Tibial artery (tissue), 4 donors: ENCODE measurements around the gene DNHD1.

Source experiments
- DNase-seq, 2 donors: peaks; one replicate each; pipeline ENCODE4 v3.0.0-alpha.2; 2019
- H3K27ac ChIP-seq, 2 donors: fragments of 200-600 bp; sonication (generic) in 1 of 2; 1 replicate in 1 of 2; 2 replicates in 1 of 2; pipeline ENCODE4 v1.5.1; 2018 to 2019; ENCODE audit warnings: mild to moderate bottlenecking in 1 of 2
- H3K27me3 ChIP-seq, 2 donors: fragments of 200-600 bp; sonication (generic) in 1 of 2; one replicate each; pipeline versions ENCODE4 v1.5.1 to v1.6.0; 2016 to 2019
- H3K36me3 ChIP-seq, 3 donors: fragments of 200-600 bp; sonication (generic) in 2 of 3; one replicate each; pipeline ENCODE4 v1.5.1; 2016 to 2019; ENCODE audit warnings: mild to moderate bottlenecking in 2 of 3
- H3K4me1 ChIP-seq, 4 donors: fragments of 200-600 bp; sonication (generic) in 2 of 4; 1 replicate in 3 of 4; 2 replicates in 1 of 4; pipeline ENCODE4 v1.5.1; 2016 to 2019
- H3K4me3 ChIP-seq, 2 donors: fragments of 200-600 bp; sonication (generic) in 1 of 2; 1 replicate in 1 of 2; 2 replicates in 1 of 2; pipeline ENCODE4 v1.5.1; 2018 to 2019; ENCODE audit warnings: mild to moderate bottlenecking in 2 of 2
- H3K9me3 ChIP-seq, 3 donors: fragments of 200-600 bp; sonication (generic) in 1 of 3; one replicate each; pipeline ENCODE4 v1.5.1; 2016 to 2019
- intact Hi-C: fragments of 100-400 bp; cut with DNase I; formaldehyde crosslinking; loops from one replicate; pipeline ENCODE4 v1.15.0; 2023; ENCODE audit warnings: low total_unique reads
- TF ChIP-seq, protein P1 (sequence below), 2 experiments: fragments of 200-600 bp in 1 of 2; fragments of 450-650 bp in 1 of 2; IDR thresholded peaks; one replicate each; pipeline ENCODE4 v1.5.1; 2017 to 2019; ENCODE audit warnings: antibody characterized with exemption in 2 of 2, mild to moderate bottlenecking in 1 of 2, moderate library complexity in 1 of 2

The DNHD1 gene

DNA sequence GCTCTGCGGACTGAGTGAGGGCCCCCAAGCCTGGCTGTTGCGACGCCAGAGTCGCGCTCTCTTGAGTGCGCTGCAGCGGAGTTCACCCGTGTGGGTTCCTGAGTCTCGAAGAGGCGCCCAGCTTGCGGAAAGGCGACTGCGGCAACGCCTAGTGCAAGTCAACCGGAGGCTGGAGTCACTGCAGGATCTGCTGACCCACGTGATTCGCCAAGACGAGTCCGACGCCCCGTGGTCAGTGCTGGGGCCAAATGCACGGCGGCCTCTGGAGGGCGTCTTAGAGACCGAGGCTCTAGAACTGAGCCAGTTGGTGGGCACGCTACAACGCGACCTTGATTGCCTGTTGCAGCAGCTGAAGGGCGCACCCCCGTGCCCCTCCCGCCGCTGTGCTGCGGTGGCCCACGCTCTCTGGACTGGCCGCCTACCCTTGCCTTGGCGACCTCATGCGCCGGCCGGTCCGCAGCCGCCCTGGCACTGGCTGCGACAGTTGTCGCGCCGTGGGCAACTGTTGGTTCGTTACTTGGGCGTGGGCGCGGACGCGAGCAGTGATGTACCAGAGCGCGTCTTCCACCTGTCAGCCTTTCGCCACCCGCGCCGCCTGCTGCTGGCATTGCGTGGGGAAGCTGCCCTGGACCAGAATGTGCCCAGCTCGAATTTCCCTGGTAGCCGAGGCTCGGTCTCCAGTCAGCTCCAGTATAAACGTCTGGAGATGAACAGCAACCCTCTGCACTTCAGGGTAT is 73.8 kb downstream of the DNHD1 start:
- H3K36me3 ChIP-seq, result no peaks in the 10 kb centered on the region
- intact Hi-C loops, result no loop called here
- peaks cover 0 to 22% (median 14%) of the 10 kb centered on the region in 4 donors for H3K4me1 ChIP-seq
- H3K27ac ChIP-seq, result no peak overlapping the region
- no peaks in the 10 kb centered on the region for H3K9me3 ChIP-seq
- H3K27me3 ChIP-seq, result no peaks in the 10 kb centered on the region
- TF ChIP-seq, protein P1, sequence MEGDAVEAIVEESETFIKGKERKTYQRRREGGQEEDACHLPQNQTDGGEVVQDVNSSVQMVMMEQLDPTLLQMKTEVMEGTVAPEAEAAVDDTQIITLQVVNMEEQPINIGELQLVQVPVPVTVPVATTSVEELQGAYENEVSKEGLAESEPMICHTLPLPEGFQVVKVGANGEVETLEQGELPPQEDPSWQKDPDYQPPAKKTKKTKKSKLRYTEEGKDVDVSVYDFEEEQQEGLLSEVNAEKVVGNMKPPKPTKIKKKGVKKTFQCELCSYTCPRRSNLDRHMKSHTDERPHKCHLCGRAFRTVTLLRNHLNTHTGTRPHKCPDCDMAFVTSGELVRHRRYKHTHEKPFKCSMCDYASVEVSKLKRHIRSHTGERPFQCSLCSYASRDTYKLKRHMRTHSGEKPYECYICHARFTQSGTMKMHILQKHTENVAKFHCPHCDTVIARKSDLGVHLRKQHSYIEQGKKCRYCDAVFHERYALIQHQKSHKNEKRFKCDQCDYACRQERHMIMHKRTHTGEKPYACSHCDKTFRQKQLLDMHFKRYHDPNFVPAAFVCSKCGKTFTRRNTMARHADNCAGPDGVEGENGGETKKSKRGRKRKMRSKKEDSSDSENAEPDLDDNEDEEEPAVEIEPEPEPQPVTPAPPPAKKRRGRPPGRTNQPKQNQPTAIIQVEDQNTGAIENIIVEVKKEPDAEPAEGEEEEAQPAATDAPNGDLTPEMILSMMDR (IDR thresholded peaks at IDR 0.05), result no peak
- H3K4me3 ChIP-seq, result peak overlapping the region in 1 of 2 donors; percentile 16
- no peak for DNase-seq

DNA sequence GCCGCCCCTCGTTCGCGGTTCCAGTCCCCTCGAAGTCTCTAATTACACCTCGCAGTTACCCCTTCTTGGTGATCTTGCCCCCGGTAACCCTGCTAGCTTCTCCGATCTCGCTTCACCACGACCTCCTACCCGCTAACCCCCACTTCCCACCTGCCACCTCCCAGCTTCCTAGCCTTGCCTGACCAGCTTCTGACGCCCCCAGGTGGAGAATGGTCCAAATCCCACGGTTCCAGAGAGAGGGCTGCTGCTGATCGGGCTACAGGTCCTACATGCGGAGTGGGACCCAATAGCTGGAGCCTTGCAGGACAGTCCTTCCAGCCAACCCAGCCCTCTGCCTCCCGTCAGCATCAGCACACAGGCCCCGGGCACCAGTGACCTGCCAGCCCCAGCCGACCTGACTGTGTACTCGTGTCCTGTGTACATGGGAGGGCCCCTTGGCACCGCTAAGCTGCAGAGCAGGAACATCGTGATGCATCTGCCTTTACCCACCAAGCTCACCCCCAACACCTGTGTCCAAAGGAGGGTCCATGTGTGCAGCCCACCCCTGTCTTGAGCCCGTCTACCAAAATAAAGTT is 74.4 kb downstream of the DNHD1 start:
- Histone ChIP-seq H3K9me3 (no peaks in the 10 kb centered on the region), H3K4me1 (peaks cover 0 to 22% (median 14%) of the 10 kb centered on the region in 4 donors), H3K27me3 (no peaks in the 10 kb centered on the region), H3K4me3 (peak overlapping the region in 1 of 2 donors; percentile 16), H3K36me3 (no peaks in the 10 kb centered on the region), H3K27ac (no peak overlapping the region)
- DNase-seq, result no peak
- intact Hi-C loops, result no loop called here
- TF ChIP-seq, protein P1 (IDR thresholded peaks at IDR 0.05), result no peak

DNA sequence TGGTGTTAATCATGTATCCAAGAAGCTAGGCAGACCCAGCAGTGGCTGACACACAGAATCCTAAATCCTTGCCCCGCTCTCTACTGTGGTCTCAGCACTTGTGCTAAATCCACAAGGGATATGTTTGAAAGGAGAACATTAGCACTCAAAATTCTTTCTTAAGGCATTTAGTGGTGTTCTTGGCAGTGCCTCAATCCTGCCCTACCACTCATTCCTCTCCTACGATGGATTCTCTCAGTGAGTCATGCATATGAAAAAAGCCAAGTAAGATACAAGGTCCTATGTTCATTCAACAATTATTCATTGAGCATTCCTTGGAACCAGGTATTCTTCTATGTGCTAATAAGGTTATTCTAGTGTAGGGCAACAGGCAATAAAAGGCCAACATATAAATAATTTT is 75.1 kb downstream of the DNHD1 start:
- Histone ChIP-seq H3K36me3 (no peaks in the 10 kb centered on the region), H3K4me1 (peaks cover 0 to 28% (median 20%) of the 10 kb centered on the region in 4 donors), H3K4me3 (no peak overlapping the region), H3K27me3 (no peaks in the 10 kb centered on the region), H3K27ac (no peak overlapping the region), H3K9me3 (no peaks in the 10 kb centered on the region)
- TF ChIP-seq, protein P1 (IDR thresholded peaks at IDR 0.05), result no peak
- DNase-seq, result no peak
- intact Hi-C loops, result no loop called here

DNA sequence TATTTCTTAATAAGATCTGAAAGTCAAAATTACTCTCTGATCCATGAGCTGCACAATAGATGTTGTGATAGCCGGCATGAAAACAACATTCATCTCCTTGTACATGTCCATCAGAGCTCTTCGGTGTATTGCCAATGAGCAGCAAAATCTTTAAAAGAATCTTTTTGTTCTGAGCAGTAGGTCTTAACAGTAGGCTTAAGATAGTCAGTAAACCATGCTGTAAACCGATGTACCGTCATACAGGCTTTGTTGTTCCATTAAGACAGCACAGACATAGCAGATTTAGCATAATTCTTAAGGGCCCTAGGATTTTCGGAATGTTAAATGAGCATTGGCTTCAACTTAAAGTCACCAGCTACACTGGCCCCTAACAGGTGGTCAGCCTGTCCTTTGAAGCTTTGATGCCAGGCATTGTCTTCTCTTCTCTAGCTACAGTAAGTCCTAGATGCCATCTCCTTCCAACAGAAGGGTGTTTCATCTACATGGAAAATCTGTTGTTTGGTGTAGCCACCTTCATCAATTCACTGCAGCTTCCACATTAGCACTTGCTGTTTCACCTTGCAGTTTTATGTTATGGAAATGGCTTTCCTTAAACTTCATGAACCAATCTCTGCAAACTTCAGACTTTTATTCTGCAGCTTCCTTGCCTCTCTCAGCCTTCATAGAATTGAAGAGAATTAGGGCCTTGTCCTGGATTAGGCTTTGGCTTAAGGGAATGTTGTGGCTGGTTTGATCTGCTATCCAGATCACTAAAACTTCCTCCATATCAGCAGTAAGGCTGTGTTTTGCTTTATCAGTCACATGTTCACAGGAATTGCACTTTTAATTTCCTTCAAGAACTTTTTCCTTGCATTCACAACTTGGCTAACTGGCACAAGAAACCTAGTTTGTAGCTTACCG is 78.0 kb downstream of the DNHD1 start:
- intact Hi-C loops, result no loop called here
- peaks cover 0 to 30% (median 20%) of the 10 kb centered on the region in 4 donors for H3K4me1 ChIP-seq
- H3K27ac ChIP-seq, result no peak overlapping the region
- H3K4me3 ChIP-seq, result no peak overlapping the region
- H3K27me3 ChIP-seq, result no peaks in the 10 kb centered on the region
- DNase-seq, result no peak
- no peaks in the 10 kb centered on the region for H3K36me3 ChIP-seq
- no peaks in the 10 kb centered on the region for H3K9me3 ChIP-seq
- TF ChIP-seq, protein P1 (IDR thresholded peaks at IDR 0.05), result no peak

DNA sequence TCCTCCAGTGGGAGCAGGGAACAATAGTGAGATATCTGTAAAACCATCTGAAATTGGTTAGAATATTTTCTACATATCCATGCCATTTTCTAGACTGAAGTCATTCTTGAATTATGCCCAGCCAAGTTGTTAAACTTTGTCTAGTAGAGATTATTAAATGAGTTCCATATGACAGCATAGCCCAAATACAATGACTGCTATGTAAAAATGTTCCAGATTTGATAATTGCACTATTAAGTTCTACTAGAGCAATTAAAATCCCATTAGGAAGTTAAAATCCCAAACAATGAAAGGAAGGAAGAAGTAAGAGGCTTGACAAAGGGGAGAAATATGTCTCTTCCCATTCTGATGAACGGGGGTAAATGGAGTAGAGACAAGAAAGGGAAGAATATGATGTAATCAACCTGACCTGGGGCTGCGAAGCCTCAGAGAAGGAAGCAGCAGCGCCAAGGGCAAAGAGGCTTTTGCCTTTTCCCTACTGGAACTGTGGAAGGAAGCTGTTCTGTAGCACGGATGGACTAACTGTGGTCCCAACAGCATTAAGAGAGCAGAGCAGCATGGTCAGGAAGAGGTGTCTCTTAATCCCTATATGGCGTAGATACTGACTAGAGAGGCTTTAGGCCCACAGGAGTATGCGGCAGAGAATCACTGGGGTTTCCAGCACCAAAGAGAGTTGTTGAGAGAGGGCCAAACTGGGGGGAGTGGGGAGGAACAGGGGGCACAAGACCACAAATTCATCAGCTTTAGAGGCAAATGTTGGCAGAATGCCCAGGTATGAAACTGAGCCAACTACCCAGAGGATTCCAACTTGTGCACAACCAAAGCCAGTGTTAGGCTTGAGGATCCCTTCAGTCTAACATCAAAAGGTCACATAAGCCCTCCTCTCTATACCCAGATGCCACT is 79.6 kb downstream of the DNHD1 start:
- TF ChIP-seq, protein P1 (IDR thresholded peaks at IDR 0.05), result no peak
- no peaks in the 10 kb centered on the region for H3K27me3 ChIP-seq
- no peaks in the 10 kb centered on the region for H3K36me3 ChIP-seq
- intact Hi-C loops, result no loop called here
- no peaks in the 10 kb centered on the region for H3K9me3 ChIP-seq
- no peak overlapping the region for H3K4me3 ChIP-seq
- peak overlapping the region; percentile 37 to 59 for H3K27ac ChIP-seq
- peaks cover 0 to 20% (median 13%) of the 10 kb centered on the region in 4 donors for H3K4me1 ChIP-seq
- DNase-seq, result no peak
